GM18909 (cell line): ENCODE results near the gene STYXL1.
A peak's percentile ranks its signal among the peaks of the same experiment; 100 is the strongest.

Source experiments
- ATAC-seq: cut with Tn5 transposase; IDR thresholded peaks from one replicate; pipeline ENCODE4 v1.9.1; 2021; ENCODE audit warnings: mild to moderate bottlenecking; ENCODE audit not compliant: unreplicated experiment, poor library complexity

Gene STYXL1

DNA sequence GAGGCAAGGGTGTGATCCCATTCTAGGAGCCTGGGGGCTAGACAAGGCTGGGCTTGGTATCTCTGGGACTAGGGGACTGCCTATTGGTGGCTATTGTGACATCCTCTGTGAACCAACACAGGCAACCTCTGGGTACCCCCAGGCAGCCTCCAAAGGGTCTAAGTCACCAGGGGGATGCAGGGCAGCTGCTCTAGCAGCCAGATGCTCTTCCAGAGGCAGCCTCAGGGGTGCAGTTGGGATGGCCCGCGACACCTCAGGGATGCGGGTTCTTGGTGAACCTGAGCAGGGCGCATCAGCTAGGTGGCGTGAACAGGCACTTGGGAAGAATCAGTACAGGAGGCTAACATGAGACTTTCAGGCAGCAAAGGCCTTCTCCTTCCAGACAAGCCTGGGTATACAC is 51.8 kb downstream of the STYXL1 start:
- ATAC-seq, result no peak

DNA sequence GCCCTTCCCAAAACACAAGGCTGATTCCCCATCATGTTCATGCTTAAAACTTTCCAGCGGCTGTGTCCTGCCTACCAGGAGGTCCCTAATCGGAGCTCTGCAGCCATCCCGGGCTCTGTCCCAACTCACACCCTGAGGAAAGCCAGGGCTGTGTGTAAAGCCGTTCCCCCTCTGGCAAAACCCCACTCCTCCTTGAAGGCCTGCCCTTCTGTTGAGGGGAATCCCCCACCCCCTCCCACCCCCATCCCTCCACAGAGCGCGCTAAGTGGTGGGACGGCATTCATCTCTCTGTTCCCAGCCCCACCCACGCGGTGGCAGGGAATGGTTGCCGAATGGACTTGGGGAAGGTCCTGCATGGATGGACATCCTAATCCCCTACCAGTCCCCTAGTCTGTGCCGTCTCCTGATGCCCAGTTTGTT is 52.7 kb downstream of the STYXL1 start:
- no peak for ATAC-seq

DNA sequence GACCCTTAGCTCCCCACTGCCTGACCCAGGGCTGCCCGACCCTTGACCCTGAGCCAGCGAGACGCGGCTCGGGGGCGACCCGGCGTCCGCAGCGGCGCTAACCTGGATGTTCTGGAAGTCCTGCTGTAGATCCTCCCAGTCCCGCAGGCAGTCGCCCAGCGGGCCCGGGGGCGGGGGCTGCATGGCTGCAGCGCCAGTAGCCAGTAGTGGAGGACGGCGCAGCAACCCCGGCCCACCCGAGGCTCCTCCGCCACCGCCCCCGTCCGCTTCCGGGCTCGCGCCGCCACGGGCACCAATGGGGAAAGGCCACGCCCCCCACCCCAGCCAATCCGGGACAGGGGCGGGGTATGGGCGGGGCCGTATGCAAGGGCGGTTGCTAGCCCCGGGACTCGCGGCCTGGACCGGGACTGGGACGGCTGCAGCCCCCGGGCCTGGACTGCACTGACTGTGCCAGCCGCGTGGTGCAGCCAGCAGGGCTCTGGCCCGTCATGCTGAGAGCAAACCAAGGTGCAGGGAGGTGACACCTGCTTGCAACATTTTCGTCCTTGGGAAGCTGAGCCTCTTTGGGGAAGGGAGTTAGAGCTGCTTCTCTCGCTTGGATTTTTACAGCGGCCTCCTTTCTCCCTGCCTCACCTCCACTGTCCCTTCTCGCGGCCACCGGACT is 53.3 kb downstream of the STYXL1 start, which contains the start of gene TMEM120A:
TSS of gene TMEM120A (minus strand) at position 208 of the 664 bp plus-strand sequence. CDS start at position 183, 25 bp downstream.
- ATAC-seq, result peak; percentile 91

DNA sequence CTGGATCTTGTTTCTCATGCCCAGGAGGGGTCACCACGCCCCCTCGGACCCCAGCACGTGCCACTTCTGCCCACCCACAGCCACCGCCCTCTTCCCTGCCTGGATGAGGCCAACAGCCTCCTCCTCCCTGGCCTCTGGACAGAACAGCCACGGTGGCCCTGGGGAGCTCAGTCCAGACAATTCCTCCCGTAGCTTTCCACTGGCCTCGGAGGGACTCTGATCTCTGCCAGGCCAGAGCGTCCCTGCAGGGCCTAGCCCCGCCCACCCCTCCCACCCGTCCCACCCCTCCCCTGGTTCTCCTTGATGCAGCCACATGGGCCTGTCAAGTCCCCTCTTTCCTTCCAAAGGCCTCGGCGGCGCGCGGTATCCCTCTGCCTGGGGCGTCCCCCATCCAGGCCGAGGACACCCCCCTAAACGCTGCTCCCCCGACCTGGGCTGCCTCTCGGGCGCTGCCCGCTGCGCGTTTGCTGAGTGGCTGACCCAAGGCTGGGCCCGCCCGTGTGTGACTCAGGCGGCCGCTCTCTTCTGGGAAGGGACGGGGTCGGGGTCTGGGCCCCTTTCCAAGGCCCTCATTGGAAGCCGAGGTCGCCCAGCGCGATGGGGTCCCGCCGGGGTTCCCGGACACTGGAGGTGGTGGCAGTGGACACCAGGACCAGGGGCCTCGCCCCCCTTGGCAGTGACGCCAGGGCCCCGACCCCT is 54.0 kb downstream of the STYXL1 start:
- ATAC-seq, result peak; percentile 19

DNA sequence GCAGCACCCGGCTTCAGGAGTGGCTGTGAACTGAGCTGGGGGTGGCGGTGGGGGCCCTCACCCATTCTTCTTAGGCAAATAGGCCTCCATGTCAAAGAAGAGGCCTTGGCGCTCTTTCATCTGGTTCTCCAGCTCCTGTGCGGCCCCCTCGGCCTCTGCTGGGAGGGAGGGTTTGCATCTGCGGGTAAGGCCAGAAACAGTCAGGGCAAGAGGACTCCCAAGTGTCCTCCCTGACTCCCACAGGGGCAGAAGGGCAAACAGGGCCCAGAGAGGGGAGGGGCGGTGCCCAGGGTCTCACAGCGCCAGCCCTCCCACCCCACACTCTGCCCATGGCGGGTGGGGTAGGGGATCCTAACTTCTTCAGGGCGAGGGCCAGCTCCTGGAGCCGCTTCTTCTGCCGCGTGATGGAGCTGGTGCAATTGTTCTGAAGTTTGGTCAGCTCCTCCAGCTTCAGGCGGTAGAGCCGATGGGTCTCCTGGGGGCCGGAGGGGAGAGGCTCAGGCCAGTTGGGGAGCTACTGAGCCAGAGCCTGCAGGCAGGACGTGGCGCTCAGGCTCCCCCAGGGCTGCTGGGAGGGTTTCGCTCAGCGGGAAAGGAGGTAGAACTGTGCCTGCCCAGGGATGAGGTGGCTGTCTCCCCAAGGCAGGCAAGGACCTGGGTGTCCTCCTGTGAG is 55.6 kb downstream of the STYXL1 start:
- no peak for ATAC-seq

DNA sequence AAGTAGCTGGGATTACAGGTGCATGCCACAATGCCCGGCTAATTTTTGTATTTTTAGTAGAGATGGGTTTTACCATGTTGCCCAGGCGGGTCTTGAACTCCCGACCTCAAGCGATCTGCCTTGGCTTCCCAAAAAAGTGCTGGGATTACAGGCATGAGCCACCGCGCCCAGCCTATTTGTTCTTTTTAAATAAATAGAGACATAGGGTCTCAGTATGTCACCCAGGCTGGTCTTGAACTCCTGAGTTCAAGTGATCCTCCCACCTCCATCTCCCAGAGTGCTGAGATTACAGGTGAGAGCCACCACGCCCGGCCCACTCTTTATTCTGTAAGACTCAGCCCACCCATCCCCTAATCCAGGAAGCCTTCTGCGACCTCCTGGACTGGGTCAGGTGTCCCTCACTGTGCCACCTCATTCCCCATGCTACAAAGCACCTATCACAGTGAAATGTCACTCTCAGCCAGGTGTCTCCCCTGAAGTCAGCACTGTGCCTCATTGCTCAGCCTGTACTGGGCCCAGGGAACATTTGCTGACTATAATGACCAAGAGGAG is 56.2 kb downstream of the STYXL1 start:
- ATAC-seq, result no peak

DNA sequence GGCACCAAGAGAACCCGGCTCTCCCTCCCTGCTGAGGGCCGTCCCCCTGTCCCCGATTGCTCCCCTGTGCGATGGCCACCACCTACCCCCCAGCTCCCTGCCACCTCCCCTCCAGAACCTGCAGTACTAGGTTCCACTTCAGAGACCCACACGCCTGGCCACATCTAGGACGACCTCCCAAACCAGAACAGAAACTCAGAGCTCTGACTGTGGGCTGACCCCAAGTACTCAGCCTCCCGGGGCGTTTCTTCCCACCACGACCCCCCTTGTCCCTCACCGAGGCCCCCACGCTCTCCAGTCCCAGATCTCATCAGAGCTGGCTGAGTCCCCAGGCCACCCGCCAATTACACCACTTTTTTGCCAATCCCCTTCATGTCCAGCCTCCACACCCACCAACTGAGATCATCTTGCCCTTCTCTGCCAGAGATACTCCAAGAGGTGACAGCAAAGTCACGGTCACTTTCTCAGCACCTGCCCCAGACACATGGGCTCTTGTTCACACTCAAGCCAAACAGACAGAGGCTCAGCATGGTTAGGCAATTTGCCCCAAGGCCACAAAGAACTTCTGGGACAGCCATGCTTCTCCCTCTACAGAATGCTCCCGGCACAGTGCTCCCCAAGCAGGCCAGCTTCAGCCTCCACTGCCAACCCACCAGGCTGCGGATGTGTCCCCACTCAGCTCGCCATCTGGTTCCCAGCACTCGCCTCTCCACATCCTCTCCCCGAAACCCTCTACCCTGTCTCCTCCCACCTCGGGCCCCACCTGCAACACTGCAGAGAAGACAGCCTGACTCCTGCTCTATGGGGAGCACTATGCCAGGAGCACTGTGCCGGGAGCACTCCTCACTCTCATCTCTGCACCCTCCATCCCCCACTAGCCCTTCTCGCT is 58.1 kb downstream of the STYXL1 start:
- ATAC-seq, result no peak

DNA sequence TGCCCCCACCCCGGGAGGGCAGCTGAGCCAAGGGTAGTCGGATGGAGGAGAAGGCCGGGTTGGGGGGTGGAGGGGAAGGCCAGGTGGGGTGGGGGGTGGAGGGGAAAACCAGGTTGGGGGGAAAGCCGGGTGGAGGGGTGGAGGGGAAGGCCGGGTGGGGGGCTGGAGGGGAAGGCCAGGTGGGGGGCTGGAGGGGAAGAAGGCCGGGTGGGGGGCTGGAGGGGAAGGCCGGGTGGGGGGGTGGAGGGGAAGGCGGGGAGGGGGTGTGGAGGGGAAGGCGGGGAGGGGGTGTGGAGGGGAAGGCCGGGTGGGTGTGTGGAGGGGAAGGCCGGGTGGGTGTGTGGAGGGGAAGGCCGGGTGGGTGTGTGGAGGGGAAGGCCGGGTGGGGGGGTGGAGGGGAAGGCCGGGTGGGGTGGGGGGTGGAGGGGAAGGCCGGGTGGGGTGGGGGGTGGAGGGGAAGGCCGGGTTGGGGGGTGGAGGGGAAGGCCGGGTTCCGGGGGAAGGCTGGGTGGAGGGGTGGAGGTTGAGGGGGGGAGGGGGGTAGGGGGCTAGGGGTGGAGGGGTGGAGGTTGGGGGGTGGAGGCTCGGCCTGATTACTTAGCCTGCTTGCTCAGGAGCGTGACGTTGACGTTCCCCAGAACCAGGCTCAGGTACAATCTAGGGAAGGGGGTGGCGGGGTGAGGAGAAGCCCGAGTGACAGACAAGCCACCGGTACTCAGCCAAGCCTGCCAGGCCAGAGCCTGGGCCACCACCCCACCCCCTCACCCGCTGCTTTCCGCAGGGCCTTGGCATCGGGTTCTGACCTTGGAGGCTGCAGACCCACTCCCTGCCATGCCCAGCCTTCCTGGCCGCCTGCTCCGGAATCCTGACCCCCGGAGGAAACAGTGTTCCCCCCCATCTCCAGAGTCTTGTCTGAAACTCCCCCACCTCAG is 59.0 kb downstream of the STYXL1 start:
- no peak for ATAC-seq

DNA sequence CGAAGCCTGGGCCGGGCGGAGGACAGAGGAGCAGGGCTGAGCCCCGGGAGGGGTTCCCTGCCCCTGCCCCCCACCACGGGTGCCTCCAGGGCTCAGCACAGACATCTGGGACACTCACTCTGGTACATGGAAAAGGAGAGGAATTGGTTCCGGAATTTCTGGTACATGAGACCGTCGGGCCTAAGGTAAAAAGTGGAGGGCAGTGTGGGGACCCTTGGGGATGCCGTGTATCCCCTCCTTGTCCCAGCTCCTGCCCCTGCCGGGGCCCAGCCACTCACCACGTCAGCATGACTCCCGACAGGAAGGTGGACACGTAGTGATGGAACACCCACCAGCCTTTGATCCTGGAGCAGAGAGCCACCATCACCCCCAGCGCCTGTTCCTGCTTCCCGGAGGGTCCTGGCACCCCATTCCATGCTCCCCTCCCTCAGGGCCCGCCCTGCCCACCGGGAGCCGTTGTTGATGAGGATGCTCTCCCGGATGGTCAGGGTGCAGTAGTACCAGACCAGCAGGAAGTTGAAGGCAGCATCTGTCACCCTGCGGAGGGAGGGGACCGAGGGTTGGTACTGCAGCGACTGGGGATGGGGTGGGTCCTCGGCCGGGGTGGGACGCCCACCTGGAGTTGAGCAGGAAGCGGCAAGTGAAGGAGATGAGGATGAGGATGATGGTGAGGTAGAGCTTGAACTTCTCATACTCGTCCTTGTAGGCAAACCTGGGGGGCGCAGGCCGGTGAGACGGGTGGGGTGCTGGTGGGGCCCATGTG is 59.8 kb downstream of the STYXL1 start:
- no peak for ATAC-seq

DNA sequence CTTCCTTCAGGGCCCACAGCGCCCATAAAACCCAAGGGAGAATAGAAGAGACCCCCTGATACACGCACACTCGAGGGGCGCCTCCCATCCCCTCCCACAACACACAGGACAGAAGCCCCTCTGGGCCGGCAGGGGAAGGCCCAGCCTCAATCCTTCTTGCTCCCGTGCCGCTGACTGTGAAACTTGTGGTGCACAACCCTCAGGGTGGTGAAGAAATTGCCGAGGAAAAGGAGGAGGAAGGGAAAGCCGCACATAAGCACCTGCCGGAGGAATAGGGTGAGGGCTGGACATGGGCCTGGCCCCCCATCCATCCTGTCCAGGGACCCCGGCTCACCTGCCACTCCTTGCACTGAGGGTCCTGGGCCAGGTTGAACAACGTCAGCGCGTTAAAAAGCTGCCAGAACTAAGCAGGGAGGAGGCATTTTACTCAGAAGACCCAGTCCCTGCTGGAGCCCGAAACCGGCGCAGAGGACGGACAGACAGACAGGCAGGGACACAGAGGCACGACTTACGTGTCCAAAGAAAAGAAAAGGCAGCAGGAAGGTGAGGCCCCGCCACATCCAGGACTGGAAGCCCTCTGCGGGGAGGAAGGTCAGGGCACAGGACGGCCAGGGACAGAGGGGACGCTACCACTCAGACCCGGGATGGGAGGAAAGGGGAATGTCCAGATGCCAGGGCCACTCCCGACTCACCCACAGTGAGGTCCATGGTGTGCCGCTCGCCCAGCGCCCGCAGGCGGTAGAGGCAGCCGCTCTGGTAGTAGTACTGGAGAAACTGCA is 60.6 kb downstream of the STYXL1 start:
- no peak for ATAC-seq

DNA sequence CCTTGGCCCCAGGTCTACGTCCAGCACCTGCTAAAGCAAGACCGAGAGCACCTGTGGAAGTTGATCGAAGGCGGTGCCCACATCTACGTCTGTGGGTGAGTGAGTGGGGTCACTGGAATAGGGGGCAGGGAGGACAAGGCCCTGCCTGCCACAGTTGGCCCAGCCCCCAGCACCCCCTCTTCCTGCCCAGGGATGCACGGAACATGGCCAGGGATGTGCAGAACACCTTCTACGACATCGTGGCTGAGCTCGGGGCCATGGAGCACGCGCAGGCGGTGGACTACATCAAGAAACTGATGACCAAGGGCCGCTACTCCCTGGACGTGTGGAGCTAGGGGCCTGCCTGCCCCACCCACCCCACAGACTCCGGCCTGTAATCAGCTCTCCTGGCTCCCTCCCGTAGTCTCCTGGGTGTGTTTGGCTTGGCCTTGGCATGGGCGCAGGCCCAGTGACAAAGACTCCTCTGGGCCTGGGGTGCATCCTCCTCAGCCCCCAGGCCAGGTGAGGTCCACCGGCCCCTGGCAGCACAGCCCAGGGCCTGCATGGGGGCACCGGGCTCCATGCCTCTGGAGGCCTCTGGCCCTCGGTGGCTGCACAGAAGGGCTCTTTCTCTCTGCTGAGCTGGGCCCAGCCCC is 61.5 kb downstream of the STYXL1 start:
- ATAC-seq, result no peak

DNA sequence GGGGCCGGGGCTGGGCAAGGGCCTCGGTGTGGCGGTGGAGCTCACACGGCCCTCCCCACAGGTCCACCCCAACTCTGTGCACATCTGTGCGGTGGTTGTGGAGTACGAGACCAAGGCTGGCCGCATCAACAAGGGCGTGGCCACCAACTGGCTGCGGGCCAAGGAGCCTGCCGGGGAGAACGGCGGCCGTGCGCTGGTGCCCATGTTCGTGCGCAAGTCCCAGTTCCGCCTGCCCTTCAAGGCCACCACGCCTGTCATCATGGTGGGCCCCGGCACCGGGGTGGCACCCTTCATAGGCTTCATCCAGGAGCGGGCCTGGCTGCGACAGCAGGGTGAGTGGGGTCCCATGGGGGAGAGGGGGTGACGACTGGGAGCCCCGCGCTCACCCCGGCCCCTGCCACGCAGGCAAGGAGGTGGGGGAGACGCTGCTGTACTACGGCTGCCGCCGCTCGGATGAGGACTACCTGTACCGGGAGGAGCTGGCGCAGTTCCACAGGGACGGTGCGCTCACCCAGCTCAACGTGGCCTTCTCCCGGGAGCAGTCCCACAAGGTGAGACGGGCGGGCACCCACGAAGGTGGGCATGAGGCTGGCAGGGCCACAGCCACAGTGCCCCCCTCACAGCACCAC is 62.2 kb downstream of the STYXL1 start:
- ATAC-seq, result no peak

DNA sequence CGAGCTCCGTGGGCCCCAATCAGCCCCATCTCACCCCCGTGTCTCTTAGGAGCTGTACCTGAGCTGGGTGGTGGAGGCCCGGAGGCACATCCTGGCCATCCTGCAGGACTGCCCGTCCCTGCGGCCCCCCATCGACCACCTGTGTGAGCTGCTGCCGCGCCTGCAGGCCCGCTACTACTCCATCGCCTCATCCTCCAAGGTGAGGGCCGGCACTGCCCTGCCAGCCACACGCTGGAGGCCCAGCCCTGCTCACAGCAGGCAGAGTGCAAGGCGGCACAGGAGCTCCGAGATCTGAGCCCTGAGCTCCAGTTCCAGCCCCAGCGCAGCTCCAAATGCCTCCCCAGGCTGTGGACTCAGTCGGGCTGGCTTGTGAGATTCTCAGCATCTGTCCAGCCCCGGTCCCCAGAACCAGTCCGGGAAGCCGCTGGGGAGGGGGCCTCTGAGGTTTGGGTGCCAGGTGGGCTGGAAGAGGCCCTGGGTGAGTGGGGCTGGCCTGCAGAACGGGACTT is 62.7 kb downstream of the STYXL1 start:
- ATAC-seq, result no peak

DNA sequence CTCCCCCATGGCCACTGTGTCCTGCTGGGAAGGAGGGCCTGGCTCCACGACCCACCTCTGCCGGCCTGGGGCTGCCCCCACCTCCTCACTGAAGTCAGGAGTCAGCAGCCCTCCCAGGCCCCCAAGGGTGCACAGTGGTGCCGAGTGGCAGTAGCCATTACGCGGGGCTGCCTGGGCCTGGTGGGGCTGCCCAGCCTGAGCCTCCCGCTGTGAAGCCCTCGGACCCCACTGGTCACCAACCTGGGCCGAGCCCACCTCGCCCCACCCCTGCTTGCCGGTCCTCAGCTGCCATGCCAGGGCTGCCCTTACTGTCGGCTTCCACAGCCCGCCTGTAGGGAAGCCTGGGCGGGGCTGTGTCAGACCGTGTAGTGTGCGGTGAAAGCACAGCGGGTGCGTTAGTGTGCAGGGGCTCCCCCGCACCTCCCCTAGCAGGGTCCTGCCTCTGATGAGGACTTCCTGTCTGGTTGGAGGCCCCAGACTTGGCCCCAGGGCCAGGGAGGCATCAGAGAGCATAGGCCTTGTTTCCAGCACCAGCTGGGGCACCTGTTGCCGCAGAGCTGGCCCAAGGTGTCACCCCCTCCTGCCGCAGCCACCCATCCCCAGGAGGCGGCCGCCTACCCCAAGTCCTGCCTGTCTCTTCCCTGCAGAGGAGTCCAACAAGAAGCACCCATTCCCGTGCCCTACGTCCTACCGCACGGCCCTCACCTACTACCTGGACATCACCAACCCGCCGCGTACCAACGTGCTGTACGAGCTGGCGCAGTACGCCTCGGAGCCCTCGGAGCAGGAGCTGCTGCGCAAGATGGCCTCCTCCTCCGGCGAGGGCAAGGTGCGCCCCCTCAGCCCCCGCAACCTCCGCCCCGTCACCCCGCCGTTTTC is 63.4 kb downstream of the STYXL1 start:
- ATAC-seq, result no peak

DNA sequence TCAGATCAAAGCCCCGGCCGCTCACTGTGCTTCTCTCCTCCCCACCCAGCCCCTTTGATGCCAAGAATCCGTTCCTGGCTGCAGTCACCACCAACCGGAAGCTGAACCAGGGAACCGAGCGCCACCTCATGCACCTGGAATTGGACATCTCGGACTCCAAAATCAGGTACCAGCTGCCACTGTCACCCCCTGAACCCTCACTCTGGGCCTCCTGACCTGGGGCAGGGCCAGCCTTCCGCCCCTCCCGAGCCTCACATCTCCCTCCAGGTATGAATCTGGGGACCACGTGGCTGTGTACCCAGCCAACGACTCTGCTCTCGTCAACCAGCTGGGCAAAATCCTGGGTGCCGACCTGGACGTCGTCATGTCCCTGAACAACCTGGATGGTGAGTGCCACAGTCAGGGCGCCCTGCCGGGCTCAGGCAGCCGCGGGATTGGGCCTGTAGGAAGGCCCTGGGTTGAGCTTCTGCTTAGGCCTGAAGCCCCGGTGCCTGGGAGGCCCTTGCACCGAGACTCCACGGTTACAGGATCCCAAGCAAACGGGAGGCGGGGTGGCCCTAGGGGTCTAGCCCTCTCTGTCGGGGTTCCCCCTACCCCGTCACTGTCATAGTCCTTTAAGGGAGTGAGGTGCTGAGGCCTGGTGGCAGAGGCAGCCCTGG is 64.2 kb downstream of the STYXL1 start:
- no peak for ATAC-seq
